GM19239 (cell line): ENCODE measurements around the gene DIS3.
"Not testable (repeated sequence)": the region's sequence is repeated elsewhere in the genome, so short reads cannot be mapped to it uniquely, and the experiment has no call there.

ENCODE experiments used
- DNase-seq: peaks from one replicate; pipeline ENCODE4 v3.0.0; 2011; ENCODE audit warnings: low spot score; ENCODE audit not compliant: insufficient read length
- FAIRE-seq: peaks from 2 replicates; lab custom pipeline; 2011; peaks lifted over from hg19 to GRCh38; lab: Jason Lieb, UNC

Gene DIS3

GRCh38 chr13:72781451-72782439 lies at the start of gene DIS3, which contains the start of gene PIBF1:
TSS of gene DIS3 (minus strand) at chr13:72781900. CDS start at chr13:72781832, 68 bp downstream.
TSS of gene PIBF1 (plus strand) at chr13:72782133. CDS start at chr13:72783470, 1,337 bp downstream.
- peak; percentile 100 for FAIRE-seq

DNA sequence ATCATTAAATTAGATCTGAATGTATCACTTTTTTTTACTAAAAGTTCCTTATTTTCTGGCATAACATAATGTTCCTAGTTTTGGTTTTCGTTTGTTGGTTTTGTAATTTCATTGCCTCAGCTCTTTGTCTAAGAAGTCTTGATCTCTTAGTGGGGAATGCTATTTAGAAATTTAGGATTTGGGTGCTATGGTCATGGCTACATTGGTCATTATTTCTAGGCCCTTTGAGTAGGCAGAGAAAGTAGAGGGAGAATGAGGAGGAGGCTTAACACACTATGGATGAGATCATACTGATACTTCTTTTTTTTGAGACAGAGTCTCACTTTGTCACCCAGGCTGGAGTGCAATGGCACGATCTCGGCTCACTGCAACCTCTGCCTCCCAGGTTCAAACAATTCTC lies 42.0 kb upstream of the DIS3 start:
- FAIRE-seq (no peak), DNase-seq (no peak)

More at GRCh38 chr13:72781451-72782439, at the start of gene DIS3, which contains the start of gene PIBF1:
- peak; percentile 75 for DNase-seq

DNA sequence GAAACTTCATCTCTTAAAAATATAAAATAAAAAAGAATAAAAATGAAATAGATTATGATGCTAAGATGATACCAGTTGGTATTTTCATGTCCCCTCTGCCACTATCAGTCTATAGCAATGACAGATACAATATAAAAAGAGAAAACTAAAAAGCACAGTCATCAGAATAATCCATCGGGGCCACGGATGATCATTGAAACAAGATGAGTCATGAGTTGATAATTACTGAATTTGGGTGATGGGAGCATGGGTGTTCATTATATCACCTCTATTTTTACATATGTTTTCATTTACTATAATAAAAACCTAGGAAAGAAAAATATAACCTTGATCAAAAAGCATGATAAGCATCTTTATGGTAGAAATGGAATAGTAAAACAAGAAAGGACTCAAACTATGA lies 41.4 kb upstream of the DIS3 start:
- FAIRE-seq (no peak), DNase-seq (no peak)

- FAIRE-seq, result no peak
- no peak for DNase-seq
Measured at GRCh38 chr13:72820898-72821279, 39.2 kb upstream of the DIS3 start.

DNA sequence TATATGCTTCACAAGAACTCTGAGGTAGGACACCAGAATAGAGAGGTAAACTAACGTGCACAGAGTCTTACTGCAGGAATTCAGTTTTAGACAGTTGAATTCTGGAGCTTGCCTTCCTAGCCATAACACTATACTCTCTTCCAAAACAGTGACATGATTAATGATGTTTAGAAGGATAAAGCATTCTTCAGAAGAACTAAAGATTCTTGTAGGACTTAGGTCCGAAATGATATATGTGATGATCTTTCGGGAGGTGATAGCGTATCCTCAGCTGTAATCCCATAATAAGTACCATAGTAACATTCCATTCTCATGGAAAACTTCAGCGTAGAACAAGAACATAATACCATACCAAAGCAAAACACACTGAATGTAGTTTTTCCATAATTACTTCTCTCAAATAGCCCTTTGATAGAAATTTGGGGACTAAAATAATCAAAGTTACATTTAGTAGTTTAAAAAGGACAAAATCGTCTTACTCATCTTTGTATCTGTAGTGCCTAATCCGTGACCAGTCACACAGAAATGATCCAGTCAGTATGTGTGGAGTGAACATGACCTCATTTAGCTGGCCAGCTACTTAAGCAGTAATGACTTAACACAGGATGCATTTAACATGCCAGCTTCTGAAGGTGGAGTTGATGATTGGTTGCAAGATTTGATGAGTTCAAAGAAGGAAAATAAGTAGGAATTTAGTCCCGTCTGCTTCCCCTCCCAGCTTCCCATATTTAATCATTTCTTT lies 38.6 kb upstream of the DIS3 start:
- FAIRE-seq, result no peak
- DNase-seq, result no peak

DNA sequence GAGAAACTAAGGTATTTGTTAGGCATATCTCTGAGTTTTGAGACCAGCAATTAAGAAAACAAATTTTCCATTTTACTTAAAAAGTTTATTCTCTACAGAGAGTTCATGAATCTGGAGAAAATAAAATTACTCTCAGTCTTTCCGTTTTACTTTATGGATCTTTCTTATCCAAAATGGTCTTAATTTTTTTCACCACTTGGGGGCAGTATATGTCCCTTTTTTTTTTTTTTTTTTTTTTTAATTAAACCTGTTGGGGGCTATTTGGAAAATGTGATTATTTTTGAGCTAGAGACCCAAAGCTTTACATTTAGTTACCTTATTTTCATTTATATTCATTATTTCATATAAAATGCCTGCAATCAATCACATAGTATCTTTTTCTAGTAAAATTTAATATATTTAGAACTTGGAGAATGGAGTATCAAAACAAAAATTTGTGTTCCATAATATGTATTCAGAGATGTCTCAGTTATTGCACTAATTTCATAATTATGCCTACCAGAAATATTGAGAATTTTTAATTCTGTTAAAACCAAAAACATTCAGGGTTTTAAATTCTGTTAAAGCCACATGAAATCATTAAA lies 27.3 kb upstream of the DIS3 start:
- DNase-seq (no peak), FAIRE-seq (peak; percentile 45)

DNA sequence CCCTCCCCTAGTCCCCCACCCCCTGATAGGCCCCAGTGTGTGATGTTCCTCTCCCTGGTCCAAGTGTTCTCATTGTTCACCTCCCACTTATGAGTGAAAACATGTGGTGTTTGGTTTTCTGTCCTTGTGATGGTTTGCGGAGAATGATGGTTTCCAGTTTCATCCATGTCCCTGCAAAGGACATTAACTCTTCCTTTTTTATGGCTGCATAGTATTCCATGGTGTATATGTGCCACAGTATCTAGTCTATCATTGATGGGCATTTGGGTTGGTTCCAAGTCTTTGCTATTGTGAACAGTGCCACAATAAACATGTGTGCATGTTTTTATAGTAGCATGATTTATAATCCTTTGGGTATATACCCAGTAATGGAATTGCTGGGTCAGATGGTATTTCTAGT lies 24.8 kb upstream of the DIS3 start:
- not testable (repeated sequence) for FAIRE-seq, DNase-seq

- DNase-seq (no peak), FAIRE-seq (no peak)
Measured at GRCh38 chr13:72805676-72806346, 24.1 kb upstream of the DIS3 start.

GRCh38 chr13:72804301-72804700 lies 22.6 kb upstream of the DIS3 start:
- DNase-seq (no peak), FAIRE-seq (peak; percentile 48)

GRCh38 chr13:72798817-72799216 lies 17.1 kb upstream of the DIS3 start:
- FAIRE-seq, result no peak
- no peak for DNase-seq

DNA sequence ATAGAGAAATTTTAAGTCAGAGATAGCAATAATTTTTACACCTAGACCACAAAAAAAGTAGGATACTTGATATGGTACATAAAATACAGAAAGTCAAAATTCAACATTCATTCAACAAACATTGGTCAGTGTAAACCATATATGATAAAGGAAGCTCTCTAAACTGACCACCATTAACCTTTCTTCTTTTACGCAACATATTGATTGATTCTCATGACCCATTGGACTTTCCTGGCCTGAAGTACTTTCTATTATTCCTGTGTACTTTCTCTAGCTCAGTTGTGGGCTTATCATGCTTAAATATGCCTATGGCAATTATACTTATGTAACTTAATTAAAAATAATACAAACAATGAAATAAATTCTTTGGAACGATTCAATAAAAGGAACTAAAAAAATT lies 10.9 kb upstream of the DIS3 start:
- no peak for DNase-seq
- FAIRE-seq, result peak; percentile 44

GRCh38 chr13:72788831-72789230 lies 7.1 kb upstream of the DIS3 start:
- DNase-seq (no peak), FAIRE-seq (peak; percentile 39)

- FAIRE-seq, DNase-seq: not testable (repeated sequence)
Measured at GRCh38 chr13:72784679-72785078, 3.0 kb upstream of the DIS3 start.

- no peak for DNase-seq
Measured at GRCh38 chr13:72782717-72783116, 1.0 kb upstream of the DIS3 start.

GRCh38 chr13:72774019-72774418 lies 7.7 kb downstream of the DIS3 start:
- FAIRE-seq (no peak), DNase-seq (no peak)

More at GRCh38 chr13:72782717-72783116, 1.0 kb upstream of the DIS3 start:
- no peak for FAIRE-seq

DNA sequence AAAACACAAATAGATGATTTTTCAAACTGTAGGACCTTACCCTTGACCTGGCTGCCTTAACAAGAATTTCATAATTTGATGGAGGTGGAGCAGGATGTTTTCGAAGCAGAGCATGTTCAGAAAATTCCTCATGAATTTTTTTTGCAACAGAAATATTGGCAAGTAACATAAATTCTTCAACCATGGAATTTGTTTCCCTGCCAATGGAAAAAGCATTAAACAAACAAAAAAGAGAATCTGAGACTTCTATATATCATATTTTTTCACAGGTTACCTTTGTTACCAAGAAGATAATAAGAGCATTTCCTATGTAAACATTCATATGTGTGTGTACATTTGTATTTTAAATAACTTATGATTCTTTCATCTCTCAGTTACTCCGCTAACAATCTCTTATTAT lies 18.3 kb downstream of the DIS3 start:
- no peak for DNase-seq
- no peak for FAIRE-seq

GRCh38 chr13:72760189-72760588 lies 21.5 kb downstream of the DIS3 start:
- FAIRE-seq (peak; percentile 73), DNase-seq (no peak)

DNA sequence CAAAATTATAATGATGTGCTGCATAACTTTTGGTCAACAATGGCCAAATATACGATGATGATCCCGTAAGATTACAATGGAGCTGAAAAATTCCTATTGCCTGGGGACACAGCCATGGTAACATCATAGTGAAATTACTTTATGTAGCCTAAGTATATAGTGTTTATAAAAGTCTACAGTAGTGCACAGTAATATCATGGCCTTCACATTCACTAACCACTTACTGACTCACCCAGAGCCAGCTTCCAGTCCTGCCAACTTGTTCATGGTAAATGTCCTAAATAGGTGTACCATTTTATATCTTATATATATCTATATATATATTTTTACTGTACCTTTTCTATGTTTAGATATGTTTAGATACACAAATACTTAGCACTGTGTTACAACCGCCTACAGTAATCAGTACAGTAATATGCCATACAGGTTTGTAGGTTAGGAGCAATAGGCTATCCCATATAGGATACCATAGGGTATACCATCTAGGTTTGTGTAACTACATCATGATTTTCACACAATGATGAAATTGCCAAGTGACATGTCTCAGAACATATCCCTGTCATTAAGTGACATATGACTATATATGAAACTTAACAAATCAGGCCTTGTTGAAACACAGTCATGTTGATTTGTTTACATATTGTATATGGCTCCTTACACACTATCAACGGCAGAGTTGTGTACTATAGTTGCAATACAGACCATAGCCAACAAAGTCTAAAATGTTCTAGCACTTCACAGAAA lies 23.7 kb downstream of the DIS3 start:
- FAIRE-seq (no peak), DNase-seq (no peak)

GRCh38 chr13:72754111-72754510 lies 27.6 kb downstream of the DIS3 start:
- DNase-seq (no peak), FAIRE-seq (no peak)
